H9 (cell line): ENCODE measurements around the gene ITPRIPL2. TPM values are rescaled to one million over a fixed set of nuclear protein-coding genes. Genes with fewer than 3 reads are reported as not detected.

Source experiments
- DNase-seq: peaks from one replicate; pipeline ENCODE4 v3.0.0-alpha.2; 2017
- H2AFZ ChIP-seq: one replicate; pipeline ENCODE4 v1.6.1; 2013; ENCODE audit warnings: mild to moderate bottlenecking, low read length, control low read depth, moderate library complexity
- H2AK5ac ChIP-seq: 2 replicates; pipeline ENCODE4 v1.6.1; 2013; ENCODE audit warnings: low read length, control low read depth, mixed read lengths; ENCODE audit not compliant: insufficient read length
- H2BK120ac ChIP-seq: one replicate; pipeline ENCODE4 v1.6.1; 2013; ENCODE audit warnings: low read depth, mild to moderate bottlenecking, low read length, control low read depth, inconsistent platforms; ENCODE audit not compliant: poor library complexity, severe bottlenecking
- H2BK12ac ChIP-seq: 2 replicates; pipeline ENCODE4 v1.6.1; 2013; ENCODE audit warnings: low read length, control low read depth, mixed read lengths, low read depth; ENCODE audit not compliant: insufficient read length
- H2BK15ac ChIP-seq: 2 replicates; pipeline ENCODE4 v1.6.1; 2013; ENCODE audit warnings: low read depth, low read length, control low read depth
- H2BK20ac ChIP-seq: one replicate; pipeline ENCODE4 v1.6.1; 2013; ENCODE audit warnings: low read depth, mild to moderate bottlenecking, low read length, control low read depth, inconsistent platforms; ENCODE audit not compliant: poor library complexity, severe bottlenecking
- H2BK5ac ChIP-seq: 2 replicates; pipeline ENCODE4 v1.6.1; 2013; ENCODE audit warnings: low read length, control low read depth, mixed read lengths; ENCODE audit not compliant: insufficient read length
- H3K14ac ChIP-seq: 2 replicates; pipeline ENCODE4 v1.6.1; 2013; ENCODE audit warnings: low read length, control low read depth; ENCODE audit not compliant: insufficient read depth
- H3K18ac ChIP-seq: 2 replicates; pipeline ENCODE4 v1.6.1; 2013; ENCODE audit warnings: low read depth, mild to moderate bottlenecking, mixed read lengths, low read length, control low read depth; ENCODE audit not compliant: insufficient read length
- H3K23ac ChIP-seq: 2 replicates; pipeline ENCODE4 v1.6.1; 2013; ENCODE audit warnings: low read length, control low read depth, mixed read lengths, low read depth; ENCODE audit not compliant: insufficient read length
- H3K23me2 ChIP-seq: 2 replicates; pipeline ENCODE4 v1.6.1; 2013; ENCODE audit warnings: low read depth, mild to moderate bottlenecking, mixed read lengths, low read length, control low read depth; ENCODE audit not compliant: insufficient read length, poor library complexity, severe bottlenecking
- H3K27ac ChIP-seq: 2 replicates; pipeline ENCODE4 v1.5.1; 2013; ENCODE audit warnings: low read length, control low read depth, mixed read lengths, low read depth; ENCODE audit not compliant: insufficient read length
- H3K27me3 ChIP-seq: 2 replicates; pipeline ENCODE4 v1.6.1; 2013; ENCODE audit warnings: low read length, control low read depth, inconsistent platforms; ENCODE audit not compliant: insufficient read depth
- H3K4ac ChIP-seq: 2 replicates; pipeline ENCODE4 v1.6.1; 2013; ENCODE audit warnings: low read depth, mild to moderate bottlenecking, control low read depth, inconsistent platforms, low read length, moderate library complexity
- H3K4me1 ChIP-seq: 2 replicates; pipeline ENCODE4 v1.6.1; 2013; ENCODE audit warnings: low read length, control low read depth, inconsistent platforms; ENCODE audit not compliant: insufficient read depth
- H3K4me2 ChIP-seq: 2 replicates; pipeline ENCODE4 v1.6.1; 2013; ENCODE audit warnings: low read length, control low read depth, mixed read lengths; ENCODE audit not compliant: insufficient read length, insufficient read depth
- H3K56ac ChIP-seq: 2 replicates; pipeline ENCODE4 v1.6.1; 2013; ENCODE audit warnings: low read depth, mild to moderate bottlenecking, mixed read lengths, low read length, control low read depth; ENCODE audit not compliant: insufficient read length
- H3K79me1 ChIP-seq: 2 replicates; pipeline ENCODE4 v1.6.1; 2013; ENCODE audit warnings: low read depth, mild to moderate bottlenecking, moderate library complexity, low read length, control low read depth, inconsistent platforms; ENCODE audit not compliant: insufficient read depth, poor library complexity, severe bottlenecking
- H3K79me2 ChIP-seq: 2 replicates; pipeline ENCODE4 v1.6.1; 2013; ENCODE audit warnings: low read length, control low read depth, inconsistent platforms; ENCODE audit not compliant: insufficient read depth
- H3K9ac ChIP-seq: 2 replicates; pipeline ENCODE4 v1.6.1; 2013; ENCODE audit warnings: low read length, control low read depth, mixed read lengths; ENCODE audit not compliant: insufficient read length; ENCODE audit errors: extremely low read depth
- H3K9me3 ChIP-seq: one replicate; pipeline ENCODE4 v1.6.1; 2013; ENCODE audit warnings: low read depth, low read length, inconsistent platforms; ENCODE audit not compliant: control insufficient read depth
- H3T11ph ChIP-seq: one replicate; pipeline ENCODE4 v1.6.1; 2013; ENCODE audit warnings: mild to moderate bottlenecking, low read length, control low read depth, inconsistent platforms
- H4K20me1 ChIP-seq: one replicate; pipeline ENCODE4 v1.6.1; 2013; ENCODE audit not compliant: control insufficient read depth, insufficient read length, insufficient read depth
- H4K5ac ChIP-seq: 2 replicates; pipeline ENCODE4 v1.6.1; 2013; ENCODE audit warnings: low read depth, mild to moderate bottlenecking, mixed read lengths, low read length, control low read depth; ENCODE audit not compliant: insufficient read length
- H4K8ac ChIP-seq: replicated peaks from 2 replicates; pipeline ENCODE4 v1.6.1; 2013; ENCODE audit warnings: low read length, control low read depth, mixed read lengths, low read depth; ENCODE audit not compliant: insufficient read length
- H4K91ac ChIP-seq: 2 replicates; pipeline ENCODE4 v1.6.1; 2013; ENCODE audit warnings: low read depth, mild to moderate bottlenecking, moderate library complexity, mixed read lengths, low read length, control low read depth; ENCODE audit not compliant: insufficient read length
- H3K27ac Mint-ChIP-seq, 3 experiments: 2 replicates in 2 of 3; 3 replicates in 1 of 3; pipeline ENCODE4 v1.8.0; 2020 to 2021; ENCODE audit warnings: mixed read lengths in 3 of 3, mild to moderate bottlenecking in 1 of 3, moderate library complexity in 1 of 3
- H3K27me3 Mint-ChIP-seq: 2 replicates; pipeline ENCODE4 v1.8.0; 2021; ENCODE audit warnings: low read depth, mild to moderate bottlenecking, moderate library complexity, mixed read lengths
- H3K36me3 Mint-ChIP-seq, 3 experiments: 2 replicates in 2 of 3; 3 replicates in 1 of 3; pipeline ENCODE4 v1.8.0; 2020 to 2021; ENCODE audit warnings: low read depth in 3 of 3, mixed read lengths in 3 of 3; ENCODE audit not compliant: insufficient read depth in 1 of 3
- H3K4me1 Mint-ChIP-seq, 2 experiments: 2 replicates each; pipeline ENCODE4 v1.8.0; 2020; ENCODE audit warnings: mixed read lengths in 2 of 2
- H3K4me3 Mint-ChIP-seq, 2 experiments: 2 replicates in 1 of 2; 3 replicates in 1 of 2; pipeline ENCODE4 v1.8.0; 2020 to 2021; ENCODE audit warnings: mild to moderate bottlenecking in 2 of 2, mixed read lengths in 2 of 2, moderate library complexity in 1 of 2
- H3K9me3 Mint-ChIP-seq, 2 experiments: 2 replicates in 1 of 2; 3 replicates in 1 of 2; pipeline ENCODE4 v1.8.0; 2020; ENCODE audit warnings: mild to moderate bottlenecking in 2 of 2, mixed read lengths in 2 of 2, moderate library complexity in 1 of 2
- WGBS: extraction: QIAGEN DNeasy Blood & Tissue Kit; methylation state at CpG from one replicate; pipeline ENCODE4 v1.1.7; 2013; ENCODE audit warnings: missing lambda C conversion rate, low lambda C conversion rate, mixed read lengths; ENCODE audit not compliant: insufficient read length; ENCODE audit errors: extremely low coverage; 5-methylcytosine and 5-hydroxymethylcytosine counted together
- total RNA-seq: library from RNA; stranded (reverse); gene quantifications from 2 replicates; pipeline ENCODE4 v1.2.1, GENCODE V29; 2021
- TF ChIP-seq, protein P1 (sequence below): fragments of 200-600 bp; sonication (generic); conservative IDR thresholded peaks from 3 replicates; pipeline ENCODE4 v1.8.0; 2021; ENCODE audit warnings: antibody characterized with exemption, mild to moderate bottlenecking

Gene ITPRIPL2
- total RNA-seq, 1 experiment from 2014 or later: 9.1 TPM

- no peak overlapping the region for H3T11ph ChIP-seq
- no peaks in the 10 kb centered on the region for H4K20me1 ChIP-seq
- TF ChIP-seq, protein P1, sequence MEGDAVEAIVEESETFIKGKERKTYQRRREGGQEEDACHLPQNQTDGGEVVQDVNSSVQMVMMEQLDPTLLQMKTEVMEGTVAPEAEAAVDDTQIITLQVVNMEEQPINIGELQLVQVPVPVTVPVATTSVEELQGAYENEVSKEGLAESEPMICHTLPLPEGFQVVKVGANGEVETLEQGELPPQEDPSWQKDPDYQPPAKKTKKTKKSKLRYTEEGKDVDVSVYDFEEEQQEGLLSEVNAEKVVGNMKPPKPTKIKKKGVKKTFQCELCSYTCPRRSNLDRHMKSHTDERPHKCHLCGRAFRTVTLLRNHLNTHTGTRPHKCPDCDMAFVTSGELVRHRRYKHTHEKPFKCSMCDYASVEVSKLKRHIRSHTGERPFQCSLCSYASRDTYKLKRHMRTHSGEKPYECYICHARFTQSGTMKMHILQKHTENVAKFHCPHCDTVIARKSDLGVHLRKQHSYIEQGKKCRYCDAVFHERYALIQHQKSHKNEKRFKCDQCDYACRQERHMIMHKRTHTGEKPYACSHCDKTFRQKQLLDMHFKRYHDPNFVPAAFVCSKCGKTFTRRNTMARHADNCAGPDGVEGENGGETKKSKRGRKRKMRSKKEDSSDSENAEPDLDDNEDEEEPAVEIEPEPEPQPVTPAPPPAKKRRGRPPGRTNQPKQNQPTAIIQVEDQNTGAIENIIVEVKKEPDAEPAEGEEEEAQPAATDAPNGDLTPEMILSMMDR: no peak
- H2BK5ac ChIP-seq: no peak overlapping the region
- no peaks in the 10 kb centered on the region for H3K79me1 ChIP-seq
- H3K18ac ChIP-seq: no peak overlapping the region
- no peak overlapping the region for H4K5ac ChIP-seq
- no peaks in the 10 kb centered on the region for H3K79me2 ChIP-seq
- no peak overlapping the region for H2BK20ac ChIP-seq
- H2AFZ ChIP-seq: no peak overlapping the region
- no peak overlapping the region for H4K91ac ChIP-seq
- Mint-ChIP-seq H3K27me3 (peaks cover 1% of the 10 kb centered on the region; the same call in 1 of the 2 replicates), H3K27ac (peak overlapping the region in 1 of 3 experiments; percentile 65; a peak in 2 of 7 replicates), H3K9me3 (no peaks in the 10 kb centered on the region), H3K4me3 (no peak overlapping the region), H3K36me3 (no peaks in the 10 kb centered on the region), H3K4me1 (peaks cover 20 to 21% of the 10 kb centered on the region in 2 experiments)
- no peak for DNase-seq
- no peak overlapping the region for H3K4me2 ChIP-seq
- WGBS: no CpG with 5 or more reads among the region's 7 CpGs
- H3K9me3 ChIP-seq: no peaks in the 10 kb centered on the region
- no peak overlapping the region for H3K27ac ChIP-seq
- peaks cover 3% of the 10 kb centered on the region for H3K23me2 ChIP-seq
- H3K56ac ChIP-seq: no peak overlapping the region
- H2BK120ac ChIP-seq: no peak overlapping the region
- H3K4ac ChIP-seq: no peak overlapping the region
- no peak overlapping the region for H3K23ac ChIP-seq
- no peak overlapping the region for H3K14ac ChIP-seq
- no peak overlapping the region for H4K8ac ChIP-seq
- no peak overlapping the region for H3K9ac ChIP-seq
- H3K27me3 ChIP-seq: no peaks in the 10 kb centered on the region
- H3K4me1 ChIP-seq: peaks cover 3% of the 10 kb centered on the region; the same call in 1 of the 2 replicates
- no peak overlapping the region for H2BK15ac ChIP-seq
- H2BK12ac ChIP-seq: no peak overlapping the region
- H2AK5ac ChIP-seq: no peak overlapping the region
Measured at GRCh38 chr16:19135896-19136438, 22.2 kb downstream of the ITPRIPL2 start.
